GM12865 (cell line): Measurements from ENCODE around the gene GRIN3A.
"Not testable (repeated sequence)": the region's sequence is repeated elsewhere in the genome, so short reads cannot be mapped to it uniquely, and the experiment has no call there.

Source experiments
- DNase-seq: peaks from one replicate; pipeline ENCODE4 v3.0.0; 2010; ENCODE audit warnings: low read depth
- H3K4me3 ChIP-seq: 2 replicates; pipeline ENCODE4 v1.5.1; 2011; ENCODE audit warnings: mild to moderate bottlenecking, low read depth, low read length, control low read depth
- TF ChIP-seq, protein P1 (sequence below): IDR thresholded peaks from 2 replicates; pipeline ENCODE4 v1.5.1; 2011; ENCODE audit warnings: low read length, control low read depth, low read depth, inconsistent platforms; ENCODE audit not compliant: insufficient read depth; ENCODE audit errors: missing control alignments

GRIN3A gene

DNA sequence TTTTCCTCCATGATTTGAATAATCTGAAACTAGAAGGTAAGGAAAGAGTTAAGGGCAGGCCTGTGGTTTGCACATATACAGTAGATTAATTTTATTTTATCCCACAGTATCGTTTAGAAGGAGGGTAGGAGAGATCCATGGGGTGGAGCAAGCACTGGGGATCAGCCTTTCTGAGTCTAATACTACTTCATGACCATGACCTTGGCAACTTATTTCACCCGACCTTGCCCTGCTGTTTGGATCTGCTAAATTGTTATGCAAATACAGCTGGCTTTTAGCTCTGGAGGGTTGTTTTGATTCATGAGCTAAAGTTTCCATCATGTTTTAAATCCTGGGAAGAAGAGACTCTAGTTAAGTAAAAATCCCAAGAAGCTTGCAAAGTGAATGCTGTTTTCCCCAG, 864 bp upstream of the GRIN3A start:
- TF ChIP-seq, protein P1, sequence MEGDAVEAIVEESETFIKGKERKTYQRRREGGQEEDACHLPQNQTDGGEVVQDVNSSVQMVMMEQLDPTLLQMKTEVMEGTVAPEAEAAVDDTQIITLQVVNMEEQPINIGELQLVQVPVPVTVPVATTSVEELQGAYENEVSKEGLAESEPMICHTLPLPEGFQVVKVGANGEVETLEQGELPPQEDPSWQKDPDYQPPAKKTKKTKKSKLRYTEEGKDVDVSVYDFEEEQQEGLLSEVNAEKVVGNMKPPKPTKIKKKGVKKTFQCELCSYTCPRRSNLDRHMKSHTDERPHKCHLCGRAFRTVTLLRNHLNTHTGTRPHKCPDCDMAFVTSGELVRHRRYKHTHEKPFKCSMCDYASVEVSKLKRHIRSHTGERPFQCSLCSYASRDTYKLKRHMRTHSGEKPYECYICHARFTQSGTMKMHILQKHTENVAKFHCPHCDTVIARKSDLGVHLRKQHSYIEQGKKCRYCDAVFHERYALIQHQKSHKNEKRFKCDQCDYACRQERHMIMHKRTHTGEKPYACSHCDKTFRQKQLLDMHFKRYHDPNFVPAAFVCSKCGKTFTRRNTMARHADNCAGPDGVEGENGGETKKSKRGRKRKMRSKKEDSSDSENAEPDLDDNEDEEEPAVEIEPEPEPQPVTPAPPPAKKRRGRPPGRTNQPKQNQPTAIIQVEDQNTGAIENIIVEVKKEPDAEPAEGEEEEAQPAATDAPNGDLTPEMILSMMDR: no peak
- no peak for DNase-seq
- H3K4me3 ChIP-seq: no peak overlapping the region

DNA sequence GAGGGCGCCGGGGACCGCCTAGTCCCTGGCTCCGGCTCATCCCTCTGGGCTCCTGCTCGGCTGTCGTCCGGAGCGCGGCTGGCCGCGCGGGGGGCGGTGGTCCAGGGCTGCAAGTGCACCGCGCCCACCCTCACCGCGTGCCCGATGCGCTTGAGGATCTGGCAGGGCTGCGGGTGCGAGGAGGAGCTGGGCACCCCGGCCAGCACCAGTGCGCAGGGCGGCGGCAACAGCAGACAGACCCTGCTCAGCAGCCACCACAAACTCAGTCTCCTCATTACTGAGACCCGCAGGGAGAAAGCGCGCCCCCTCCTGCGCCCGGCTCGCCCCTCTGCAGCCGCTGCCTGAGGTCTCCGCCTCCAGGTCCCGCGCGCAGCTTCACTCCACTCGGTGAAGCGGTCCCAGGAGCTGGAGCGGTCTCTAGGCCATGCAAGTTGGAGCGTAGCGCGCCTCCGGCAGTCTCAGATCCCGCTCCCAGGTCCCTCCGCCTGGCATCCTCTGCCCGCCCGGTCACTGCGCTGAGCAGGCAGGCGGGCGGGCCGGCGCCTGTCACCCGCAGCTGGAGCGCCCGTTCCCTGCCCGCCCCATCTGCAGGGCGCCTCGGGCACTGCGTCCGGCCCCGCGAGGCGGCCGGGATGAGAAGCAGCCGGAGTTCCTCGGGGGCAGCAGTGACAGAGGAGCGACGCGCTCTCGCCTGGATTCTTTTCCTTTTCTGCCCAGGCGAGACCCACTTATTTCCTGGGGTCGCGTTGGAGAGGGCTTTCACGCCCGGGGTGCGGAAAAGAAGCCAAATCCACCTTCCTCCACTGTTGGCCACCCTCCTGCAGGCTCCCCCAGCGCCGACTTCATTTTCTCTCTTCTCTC, 512 bp downstream of the GRIN3A start:
- DNase-seq: no peak
- TF ChIP-seq, protein P1: no peak
- H3K4me3 ChIP-seq: no peak overlapping the region

DNA sequence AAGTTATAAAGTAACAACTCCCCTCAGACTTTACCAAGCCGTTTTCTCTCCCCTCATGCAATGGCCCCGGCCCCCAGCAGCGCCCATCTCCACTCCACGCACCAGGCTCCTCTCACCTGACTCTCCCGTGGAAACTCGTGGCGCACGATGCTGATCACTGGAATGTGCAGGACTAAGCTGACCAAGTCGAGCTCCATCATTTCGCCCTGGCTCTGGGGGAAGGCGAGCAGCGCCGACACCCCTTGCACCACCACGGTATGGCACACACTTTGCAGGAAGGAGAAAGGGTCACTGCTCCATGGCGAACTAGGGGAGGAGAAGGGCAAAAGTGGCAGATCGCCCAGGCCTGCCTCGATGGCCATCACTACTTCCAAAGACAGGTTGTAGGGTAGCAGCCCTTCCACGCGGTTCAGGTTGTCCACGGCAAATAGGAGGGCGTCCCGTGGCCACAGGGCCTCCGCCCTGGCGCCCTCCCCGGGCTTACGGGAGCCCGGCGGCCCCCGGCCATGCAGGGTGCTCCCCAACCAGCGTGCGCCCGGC, 1.2 kb downstream of the GRIN3A start:
- no peak overlapping the region for H3K4me3 ChIP-seq
- DNase-seq: no peak
- TF ChIP-seq, protein P1: no peak

DNA sequence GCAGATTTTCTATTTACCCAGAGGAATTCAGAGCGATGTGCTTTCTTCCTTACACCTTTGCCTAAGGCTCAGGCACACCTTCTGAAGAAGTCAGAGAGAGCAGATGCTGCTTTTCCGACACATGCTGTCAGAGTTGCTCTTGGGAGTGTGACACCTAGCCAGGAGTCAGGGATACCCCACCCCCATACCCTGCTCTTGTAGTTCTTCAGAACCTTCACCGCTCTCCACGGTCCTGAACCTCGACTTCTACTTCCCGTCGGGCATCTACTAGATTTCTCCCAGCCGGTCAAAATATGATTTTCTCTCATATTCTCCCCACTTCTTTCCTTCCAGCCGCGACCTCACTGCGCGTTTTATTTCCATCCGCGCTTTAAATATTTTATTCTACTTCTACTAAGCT, 1.7 kb downstream of the GRIN3A start:
- DNase-seq: no peak
- TF ChIP-seq, protein P1: no peak

DNA sequence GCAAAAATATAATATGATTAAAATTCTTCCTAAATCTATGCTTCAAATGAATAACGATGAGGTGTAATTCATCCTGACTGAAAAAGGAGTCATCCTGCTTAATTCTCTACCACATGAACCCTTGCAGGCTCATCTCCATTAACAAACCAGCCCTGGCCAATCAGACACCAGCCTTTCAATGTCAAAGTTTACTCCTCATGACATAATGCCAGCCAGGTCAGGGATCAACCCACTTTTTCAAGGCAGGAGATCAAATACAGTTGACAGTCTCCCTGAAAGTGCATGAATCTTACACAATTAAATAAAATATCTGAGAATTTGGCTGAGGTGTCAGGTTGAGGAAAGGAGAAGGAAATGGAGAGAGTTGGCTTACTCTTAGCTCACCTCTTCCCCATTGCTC, 7.0 kb downstream of the GRIN3A start:
- TF ChIP-seq, protein P1: no peak
- H3K4me3 ChIP-seq: no peak overlapping the region
- DNase-seq: no peak

More for the DNA sequence above, 1.7 kb downstream of the GRIN3A start:
- H3K4me3 ChIP-seq: no peak overlapping the region

DNA sequence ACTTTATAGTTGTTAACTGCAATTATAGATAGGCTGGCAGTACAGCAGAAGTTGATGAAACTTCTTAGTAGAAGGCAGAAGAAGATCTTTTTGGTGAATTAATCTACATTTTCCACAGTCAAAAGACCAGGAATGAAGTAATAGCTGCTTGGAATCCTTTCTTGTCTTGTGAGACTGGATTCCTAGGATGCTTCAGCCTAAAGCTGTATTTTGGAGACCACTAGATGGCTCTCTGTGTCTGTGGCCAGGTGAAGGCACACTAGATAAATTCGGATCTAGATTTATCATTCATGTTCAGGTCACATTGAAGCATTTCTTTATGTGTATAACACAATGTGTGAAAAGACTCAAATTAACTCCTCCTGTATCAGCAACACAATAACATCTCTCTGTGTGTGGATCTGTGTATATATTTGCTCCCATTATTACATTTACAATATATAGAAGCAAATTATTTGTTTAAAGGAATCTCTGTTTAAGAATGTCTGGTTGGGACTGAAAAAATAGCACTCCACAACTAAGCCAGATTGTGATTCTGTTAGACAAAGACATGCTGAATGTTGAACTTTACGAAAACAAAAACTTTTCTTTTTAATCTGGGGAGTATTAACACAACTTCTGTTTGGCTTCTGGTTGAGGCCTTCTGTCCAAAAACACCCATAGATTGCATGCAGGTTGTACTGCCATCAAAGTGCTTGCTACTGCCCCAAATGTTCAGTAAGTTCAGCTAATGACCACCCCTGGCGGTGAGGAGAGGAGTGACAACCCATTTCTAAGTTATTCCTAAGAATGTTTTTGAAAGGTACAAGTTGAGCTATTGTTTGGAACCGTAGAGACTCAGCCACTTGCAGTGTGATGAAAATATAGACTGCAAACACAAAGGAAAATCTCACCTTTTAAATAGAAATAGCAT, 10.6 kb downstream of the GRIN3A start:
- TF ChIP-seq, protein P1: peak; percentile 68
- H3K4me3 ChIP-seq: no peak overlapping the region
- peak; percentile 48 for DNase-seq

DNA sequence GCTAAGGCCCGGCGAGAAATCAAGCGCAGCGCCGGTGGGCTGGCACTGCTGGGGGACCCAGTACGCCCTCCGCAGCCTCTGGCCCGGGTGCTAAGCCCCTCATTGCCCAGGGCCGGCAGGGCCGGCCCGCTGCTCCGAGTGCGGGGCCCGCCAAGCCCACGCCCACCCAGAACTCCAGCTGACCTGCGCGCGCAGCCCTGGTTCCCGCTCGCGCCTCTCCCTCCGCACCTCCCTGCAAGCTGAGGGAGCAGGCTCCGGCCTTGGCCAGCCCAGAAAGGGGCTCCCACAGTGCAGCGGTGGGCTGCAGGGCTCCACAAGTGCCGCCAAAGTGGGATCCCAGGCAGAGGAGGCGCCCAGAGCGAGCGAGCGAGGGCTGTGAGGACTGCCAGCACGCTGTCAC, 14.2 kb downstream of the GRIN3A start:
- not testable (repeated sequence) for DNase-seq, H3K4me3 ChIP-seq
